Uterus (tissue), 4 donors: Measurements from ENCODE around the gene RAC2. TPM values are rescaled to one million over a fixed set of nuclear protein-coding genes. Genes with fewer than 3 reads are reported as not detected.

Experiments
- DNase-seq, 2 donors: peaks; one replicate each; pipeline ENCODE4 v3.0.0-alpha.2; 2019 to 2020
- H3K27ac ChIP-seq, 2 donors: fragments of 200-600 bp; sonication (generic); 1 replicate in 1 of 2; 2 replicates in 1 of 2; pipeline ENCODE4 v1.5.1; 2016 to 2018
- H3K27me3 ChIP-seq, 2 donors: fragments of 200-600 bp; sonication (generic); one replicate each; pipeline ENCODE4 v1.5.1; 2018 to 2019; ENCODE audit warnings: control low read depth in 1 of 2
- H3K36me3 ChIP-seq, 2 donors: fragments of 200-600 bp; sonication (generic); one replicate each; pipeline ENCODE4 v1.5.1; 2019; ENCODE audit warnings: control low read depth in 1 of 2
- H3K4me1 ChIP-seq, 2 donors: fragments of 200-600 bp; sonication (generic); one replicate each; pipeline ENCODE4 v1.5.1; 2018 to 2019; ENCODE audit warnings: control low read depth in 1 of 2
- H3K4me3 ChIP-seq, 2 donors: fragments of 200-600 bp; sonication (generic); 1 replicate in 1 of 2; 2 replicates in 1 of 2; pipeline ENCODE4 v1.5.1; 2018 to 2019; ENCODE audit warnings: mild to moderate bottlenecking in 1 of 2
- H3K9me3 ChIP-seq, 2 donors: fragments of 200-600 bp; sonication (generic); one replicate each; pipeline ENCODE4 v1.5.1; 2019; ENCODE audit warnings: control low read depth in 1 of 2
- CTCF ChIP-seq, 4 experiments: fragments of 200-600 bp in 2 of 4; fragments of 450-650 bp in 2 of 4; sonication (generic) in 2 of 4; IDR thresholded peaks; one replicate each; pipeline ENCODE4 v1.5.1; 2016 to 2019; ENCODE audit warnings: antibody characterized with exemption in 4 of 4, mild to moderate bottlenecking in 2 of 4, moderate library complexity in 1 of 4
- POLR2A ChIP-seq, 2 donors: fragments of 450-650 bp; IDR thresholded peaks; one replicate each; pipeline ENCODE4 v1.6.1; 2016; ENCODE audit warnings: antibody characterized with exemption in 2 of 2, mild to moderate bottlenecking in 1 of 2, moderate library complexity in 1 of 2
- intact Hi-C: fragments of 100-400 bp; cut with DNase I; formaldehyde crosslinking; loops from one replicate; pipeline ENCODE4 v1.15.1; 2023; ENCODE audit warnings: low total_unique reads
- total RNA-seq, 4 donors: library from RNA; depleted of rRNA in 3 of 4; stranded (reverse); fragments of >200 nt in 3 of 4; gene quantifications; one replicate each; pipeline versions ENCODE4 v1.1.0 to v1.2.4, GENCODE V29; 2014 to 2023
- donor health status: DM: yes; HTN: yes; CAD: no.

The RAC2 gene
- total RNA-seq, 4 donors from 2014 or later, result 2.4 to 6.7 (median 4.5) TPM

DNA sequence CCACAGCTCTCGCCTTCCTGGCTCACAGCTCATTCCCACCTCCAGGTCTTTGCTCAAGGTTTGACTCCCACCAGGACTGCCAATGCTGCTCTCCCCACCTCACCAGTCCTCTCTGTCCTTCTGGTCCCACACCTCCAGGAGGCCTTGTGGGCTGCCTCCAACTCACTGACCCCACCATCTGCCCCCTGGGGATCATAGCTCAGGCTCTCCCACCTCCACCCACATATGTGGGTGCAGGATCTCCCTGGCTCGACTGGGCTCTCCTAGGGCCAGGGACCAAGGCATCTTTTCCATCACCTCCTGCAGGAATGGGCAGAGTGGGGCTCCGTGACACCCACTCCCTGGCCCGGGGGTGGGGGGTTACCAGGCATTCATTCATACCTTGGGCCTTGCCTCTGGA lies 18.0 kb downstream of the RAC2 start:
- Histone ChIP-seq H3K36me3 (no peaks in the 10 kb centered on the region), H3K9me3 (no peaks in the 10 kb centered on the region), H3K27me3 (no peaks in the 10 kb centered on the region), H3K27ac (no peak overlapping the region), H3K4me3 (no peak overlapping the region), H3K4me1 (no peaks in the 10 kb centered on the region)
- no peak for DNase-seq
- intact Hi-C loops, result no loop called here
- TF ChIP-seq POLR2A (IDR thresholded peaks at IDR 0.05) (no peak), CTCF (IDR thresholded peaks at IDR 0.05) (no peak)

- no peaks in the 10 kb centered on the region for H3K36me3 ChIP-seq
- DNase-seq, result no peak
- H3K4me3 ChIP-seq, result no peak overlapping the region
- no peak overlapping the region for H3K27ac ChIP-seq
- H3K27me3 ChIP-seq, result no peaks in the 10 kb centered on the region
- no peaks in the 10 kb centered on the region for H3K4me1 ChIP-seq
- TF ChIP-seq POLR2A (IDR thresholded peaks at IDR 0.05), result no peak
- no peak for TF ChIP-seq CTCF (IDR thresholded peaks at IDR 0.05)
- no peaks in the 10 kb centered on the region for H3K9me3 ChIP-seq
- intact Hi-C loops, result no loop called here
Measured at GRCh38 chr22:37225481-37225880, 18.6 kb downstream of the RAC2 start.

- intact Hi-C loops, result no loop called here
Measured at GRCh38 chr22:37224757-37225420, 19.2 kb downstream of the RAC2 start.

GRCh38 chr22:37223965-37224551 lies 20.0 kb downstream of the RAC2 start:
- Histone ChIP-seq H3K4me3 (no peak overlapping the region), H3K27me3 (no peaks in the 10 kb centered on the region), H3K9me3 (no peaks in the 10 kb centered on the region), H3K4me1 (no peaks in the 10 kb centered on the region), H3K36me3 (no peaks in the 10 kb centered on the region), H3K27ac (no peak overlapping the region)
- intact Hi-C loops, result no loop called here
- TF ChIP-seq CTCF (IDR thresholded peaks at IDR 0.05) (no peak), POLR2A (IDR thresholded peaks at IDR 0.05) (no peak)
- DNase-seq, result no peak

More at GRCh38 chr22:37224757-37225420, 19.2 kb downstream of the RAC2 start:
- Histone ChIP-seq H3K9me3 (no peaks in the 10 kb centered on the region), H3K27ac (no peak overlapping the region), H3K4me1 (no peaks in the 10 kb centered on the region), H3K27me3 (no peaks in the 10 kb centered on the region), H3K36me3 (no peaks in the 10 kb centered on the region), H3K4me3 (no peak overlapping the region)
- DNase-seq, result no peak
- TF ChIP-seq CTCF (IDR thresholded peaks at IDR 0.05), result no peak
- no peak for TF ChIP-seq POLR2A (IDR thresholded peaks at IDR 0.05)

DNA sequence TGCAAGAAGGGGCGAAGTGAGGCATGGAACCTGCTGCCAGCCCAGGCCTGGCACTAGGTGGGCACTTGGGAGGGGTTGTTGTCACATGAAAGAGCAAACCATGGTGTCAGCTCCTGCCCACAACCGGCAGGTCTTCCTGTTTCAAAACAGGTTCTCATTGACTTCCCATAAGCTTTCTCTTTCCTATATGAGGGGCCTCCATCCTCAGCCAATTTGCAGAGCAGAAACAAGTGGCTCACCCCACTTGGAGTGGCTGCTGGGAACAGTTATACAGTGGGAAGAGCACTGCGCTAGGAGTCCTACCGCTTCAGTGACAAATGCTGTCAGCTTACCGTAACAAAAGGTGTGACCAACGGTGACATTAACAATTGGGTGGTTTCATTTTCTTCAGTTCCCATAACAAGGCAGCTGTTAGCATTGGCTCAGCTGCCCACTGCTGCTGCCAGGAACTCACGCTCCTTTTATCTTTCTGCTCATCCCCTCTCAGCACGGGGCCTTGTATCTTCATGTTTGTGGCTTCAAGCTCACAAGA lies 21.6 kb downstream of the RAC2 start:
- no peaks in the 10 kb centered on the region for H3K9me3 ChIP-seq
- no peaks in the 10 kb centered on the region for H3K4me1 ChIP-seq
- DNase-seq, result no peak
- H3K27ac ChIP-seq, result no peak overlapping the region
- intact Hi-C loops, result no loop called here
- TF ChIP-seq POLR2A (IDR thresholded peaks at IDR 0.05) (no peak), CTCF (IDR thresholded peaks at IDR 0.05) (no peak)
- H3K36me3 ChIP-seq, result no peaks in the 10 kb centered on the region
- H3K4me3 ChIP-seq, result no peak overlapping the region
- no peaks in the 10 kb centered on the region for H3K27me3 ChIP-seq
